OCI-LY7 (cell line): ENCODE measurements around the gene MIAT.

ENCODE experiments used
- CTCF ChIP-seq: fragments of 200-600 bp; sonication (generic); conservative IDR thresholded peaks from 2 replicates; pipeline ENCODE4 v1.5.1; 2014; ENCODE audit warnings: mild to moderate bottlenecking, antibody characterized with exemption, low read length, moderate library complexity, mixed read lengths
- EZH2phosphoT487 ChIP-seq: fragments of 200-600 bp; sonication (generic); IDR thresholded peaks from 2 replicates; pipeline ENCODE4 v1.6.1; 2018; ENCODE audit warnings: low read depth, borderline replicate concordance, mild to moderate bottlenecking, mixed run types, antibody characterized with exemption, low read length, moderate library complexity, mixed read lengths

DNA sequence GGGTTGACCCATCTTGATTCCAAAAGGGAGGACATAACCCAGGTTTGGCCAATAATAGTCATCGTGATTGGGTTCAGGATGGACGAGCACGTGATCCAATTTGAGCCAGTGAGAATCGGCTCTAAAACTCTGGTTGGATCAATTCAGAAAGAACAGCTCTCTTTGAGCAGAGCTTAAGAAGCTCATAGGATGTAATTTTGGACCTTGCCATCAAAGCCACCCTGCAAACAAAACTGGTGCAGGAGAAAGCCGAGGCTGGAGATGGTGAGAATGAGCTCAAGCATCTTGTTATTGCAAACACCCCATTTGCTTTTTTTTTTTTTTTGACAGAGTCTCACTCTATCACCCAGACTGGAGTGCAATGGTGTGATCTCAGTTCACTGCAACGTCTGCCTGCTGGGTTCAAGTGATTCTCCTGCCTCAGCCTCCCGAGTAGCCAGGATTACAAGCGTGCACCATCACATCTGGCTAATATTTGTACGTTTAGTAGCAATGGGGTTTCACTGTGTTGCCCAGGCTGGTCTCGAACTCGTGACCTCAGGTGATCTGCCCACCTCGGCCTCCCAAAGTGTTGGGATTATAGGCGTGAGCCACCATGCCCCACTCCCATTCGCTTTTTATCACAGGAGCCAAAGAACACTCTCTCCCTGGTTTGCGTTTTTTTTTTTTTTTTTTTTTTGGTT, 13.8 kb upstream of the MIAT start:
- TF ChIP-seq CTCF = no peak
- TF ChIP-seq EZH2phosphoT487 = no peak
